GOT3 (cell line): ENCODE measurements around the gene EEF1AKMT1.

Experiments
- DNase-seq: peaks from one replicate; lab custom pipeline; 2025; ENCODE audit warnings: mixed read lengths; lab: John Stamatoyannopoulos, UW

Gene EEF1AKMT1, protein sequence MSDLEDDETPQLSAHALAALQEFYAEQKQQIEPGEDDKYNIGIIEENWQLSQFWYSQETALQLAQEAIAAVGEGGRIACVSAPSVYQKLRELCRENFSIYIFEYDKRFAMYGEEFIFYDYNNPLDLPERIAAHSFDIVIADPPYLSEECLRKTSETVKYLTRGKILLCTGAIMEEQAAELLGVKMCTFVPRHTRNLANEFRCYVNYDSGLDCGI

DNA sequence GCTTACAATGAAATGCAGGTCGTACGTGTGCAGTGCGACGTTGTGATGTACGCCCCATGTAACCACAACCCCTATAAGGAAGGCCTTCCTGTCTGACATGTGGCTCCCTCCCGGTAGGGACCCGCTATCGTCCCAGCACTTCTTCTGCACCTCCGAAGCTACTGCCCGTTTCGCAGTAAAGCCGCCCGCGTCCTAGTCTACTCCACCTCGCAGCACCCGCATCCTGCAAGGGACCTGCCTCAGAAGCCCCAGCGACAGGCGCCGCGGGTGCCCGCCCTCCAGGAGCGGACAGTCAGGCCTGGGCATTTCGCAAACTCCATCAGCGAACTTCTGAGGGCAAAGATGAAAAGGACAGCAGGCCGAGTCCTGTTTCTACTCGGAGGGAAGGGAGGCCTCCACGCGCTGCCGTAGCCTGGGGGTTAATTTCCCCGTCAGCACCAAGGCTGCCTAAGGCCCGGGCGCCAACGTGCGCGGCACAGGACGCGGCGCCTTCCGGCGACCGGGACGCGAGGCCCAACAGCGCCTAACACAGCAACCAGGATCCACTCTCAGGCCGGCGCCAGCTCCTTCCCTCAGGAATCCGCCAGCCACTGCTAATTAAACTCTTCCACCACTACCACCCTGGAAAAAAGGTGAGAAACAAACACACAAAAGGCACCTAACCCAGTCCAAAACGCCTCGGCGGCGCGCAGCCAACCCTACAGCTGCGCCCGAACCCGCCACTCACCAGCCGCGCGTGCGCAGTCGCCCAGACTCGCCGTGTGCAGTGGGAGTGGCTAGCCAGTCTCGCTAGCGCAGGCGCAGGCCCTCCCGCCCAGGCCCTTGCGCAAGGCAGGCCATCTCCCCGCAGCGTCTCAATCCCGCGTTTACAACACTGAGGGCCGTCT, at the start of gene EEF1AKMT1:
Gene EEF1AKMT1, minus strand, starts transcription at position 768 of the 887 bp plus-strand sequence. CDS start 16,363 bp downstream, outside the sequence.
- DNase-seq, result peak; percentile 73

DNA sequence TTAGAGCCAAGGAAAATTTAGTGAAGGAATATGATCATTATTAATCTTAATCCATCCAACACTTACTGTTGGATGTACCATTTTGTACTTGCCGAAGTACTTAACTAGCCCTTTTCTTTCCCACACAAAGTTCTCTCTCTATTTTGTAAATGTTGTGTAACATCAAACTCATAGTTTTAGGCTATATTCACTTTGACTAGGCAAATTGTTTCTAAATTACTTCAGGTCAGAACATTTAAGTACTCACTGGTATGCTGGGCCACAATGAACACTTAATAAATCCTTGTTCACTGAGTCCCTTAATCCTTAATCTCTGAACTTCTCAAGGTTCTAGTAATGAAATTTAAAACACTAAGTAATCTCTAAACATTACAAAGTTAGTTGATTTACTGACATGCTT, 49.3 kb upstream of the EEF1AKMT1 start:
- no peak for DNase-seq

DNA sequence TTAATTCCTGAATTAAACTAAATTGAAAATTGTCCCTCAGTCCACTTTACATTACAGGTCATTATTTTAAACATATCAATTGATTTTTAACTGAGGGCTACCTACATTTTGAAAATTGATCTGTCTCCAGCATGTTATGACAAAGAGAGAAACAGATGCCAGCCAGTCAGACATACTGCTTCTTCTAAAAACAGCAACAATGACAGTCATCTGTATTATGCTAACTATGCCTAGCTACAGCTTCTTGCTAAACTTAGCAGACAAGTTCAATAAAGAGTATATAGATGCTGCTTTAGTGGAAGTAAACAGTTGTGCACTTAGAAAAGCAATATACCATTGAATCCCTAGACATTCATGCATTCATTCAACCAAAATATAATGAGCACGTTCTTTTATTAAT, 48.6 kb upstream of the EEF1AKMT1 start:
- DNase-seq, result no peak

DNA sequence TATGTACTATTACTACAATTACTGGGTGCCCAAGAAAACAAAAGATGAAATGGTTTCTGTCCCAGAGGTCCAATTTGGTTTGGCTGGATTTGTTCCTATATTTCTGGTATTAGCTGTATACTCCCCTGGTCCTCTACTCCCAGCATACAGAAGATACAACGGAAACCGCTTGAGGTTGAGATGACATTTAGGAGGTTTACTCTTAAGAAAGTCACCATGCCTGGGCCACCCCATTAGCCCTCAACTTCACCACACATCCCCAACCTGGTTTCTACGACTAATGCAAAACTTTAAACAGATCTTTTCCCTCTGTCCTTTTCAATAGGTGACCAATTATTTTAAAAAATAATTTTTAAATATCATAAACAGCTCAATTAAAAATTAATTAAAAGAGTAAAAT, 46.0 kb upstream of the EEF1AKMT1 start:
- DNase-seq, result no peak

DNA sequence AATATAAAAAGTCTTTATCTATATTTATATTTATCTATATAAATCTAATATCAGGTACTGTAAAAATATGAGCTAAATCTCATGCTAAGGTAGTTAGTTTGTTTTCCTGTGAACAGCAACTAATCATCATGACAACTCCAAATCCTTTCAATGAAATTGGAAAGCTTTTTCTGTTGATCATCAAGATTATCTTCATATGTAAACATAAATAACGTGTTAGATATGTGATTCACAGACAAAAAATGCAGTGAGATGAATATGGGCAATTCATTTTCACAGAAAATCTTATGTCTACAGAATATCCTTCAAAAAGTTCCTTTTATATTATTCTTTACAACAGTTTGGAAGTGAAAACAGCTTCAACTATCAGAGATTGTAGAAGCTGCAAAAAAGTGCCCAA, 41.7 kb upstream of the EEF1AKMT1 start:
- no peak for DNase-seq

DNA sequence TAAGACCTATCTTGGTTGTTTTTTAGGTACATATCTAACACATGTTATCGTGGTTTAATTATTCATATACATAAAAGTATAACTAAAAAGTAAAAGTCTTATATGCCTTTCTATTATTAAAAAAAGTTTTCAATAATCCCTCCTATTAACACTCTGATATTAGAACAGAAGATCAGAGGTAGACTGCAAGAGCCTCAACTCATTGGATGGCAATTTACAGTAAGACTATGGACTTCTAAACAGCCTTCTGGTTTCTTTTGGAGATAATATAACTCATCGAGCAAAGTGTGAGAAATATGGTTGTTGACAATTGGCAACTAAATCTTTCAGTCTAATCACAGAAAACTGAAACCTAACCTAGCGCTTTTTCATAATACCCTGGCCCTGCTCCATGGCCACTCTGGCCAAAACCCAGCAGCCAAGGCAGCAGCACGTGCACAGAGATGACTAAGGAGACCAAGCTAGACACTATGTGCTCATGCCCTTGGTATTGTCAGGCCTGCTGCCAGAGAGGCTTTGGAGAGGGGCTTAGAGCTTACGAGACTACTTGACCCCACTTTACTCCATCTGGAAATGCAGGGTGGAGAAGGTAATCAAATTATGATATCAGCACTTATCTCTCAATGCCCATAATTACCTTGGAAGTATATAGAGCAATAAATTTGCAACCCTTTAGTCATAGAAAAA, 40.6 kb upstream of the EEF1AKMT1 start:
- peak; percentile 26 for DNase-seq

DNA sequence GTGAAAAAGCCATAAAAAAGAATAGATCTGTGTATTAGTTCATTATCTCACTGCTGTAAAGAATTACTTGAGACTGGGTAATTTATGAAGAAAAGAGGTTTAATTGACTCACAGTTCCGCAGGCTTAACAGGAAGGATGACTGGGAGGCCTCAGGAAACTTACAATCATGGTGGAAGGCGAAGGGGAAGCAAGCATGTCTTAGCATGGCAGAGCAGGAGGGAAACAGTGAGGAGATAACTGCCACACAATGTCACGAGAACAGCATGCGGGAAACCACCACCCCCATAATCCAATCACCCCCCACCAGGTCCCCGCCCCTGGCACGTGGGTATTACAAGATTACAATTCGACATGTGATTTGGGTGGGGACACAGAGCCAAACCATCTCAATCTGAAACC, 39.1 kb upstream of the EEF1AKMT1 start:
- DNase-seq, result no peak

DNA sequence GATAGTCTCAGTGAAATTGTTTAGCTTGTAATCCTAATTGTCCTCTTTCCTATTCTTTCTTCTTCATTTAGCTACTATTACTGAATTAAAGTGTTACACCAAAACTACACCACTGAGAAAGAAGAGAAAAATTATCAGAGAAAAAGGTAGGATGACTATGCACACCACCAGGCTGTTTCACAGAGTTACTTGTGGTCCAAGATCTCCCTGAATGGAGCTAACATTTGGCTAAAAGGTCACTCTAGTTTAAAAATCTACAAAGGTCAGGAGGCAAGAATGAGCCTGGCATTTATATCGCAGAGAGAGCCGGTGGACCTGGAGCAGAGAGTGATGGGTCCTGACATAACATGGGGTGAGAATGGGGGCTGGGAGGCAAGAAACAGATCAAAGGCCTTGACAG, 37.0 kb upstream of the EEF1AKMT1 start:
- DNase-seq, result no peak

DNA sequence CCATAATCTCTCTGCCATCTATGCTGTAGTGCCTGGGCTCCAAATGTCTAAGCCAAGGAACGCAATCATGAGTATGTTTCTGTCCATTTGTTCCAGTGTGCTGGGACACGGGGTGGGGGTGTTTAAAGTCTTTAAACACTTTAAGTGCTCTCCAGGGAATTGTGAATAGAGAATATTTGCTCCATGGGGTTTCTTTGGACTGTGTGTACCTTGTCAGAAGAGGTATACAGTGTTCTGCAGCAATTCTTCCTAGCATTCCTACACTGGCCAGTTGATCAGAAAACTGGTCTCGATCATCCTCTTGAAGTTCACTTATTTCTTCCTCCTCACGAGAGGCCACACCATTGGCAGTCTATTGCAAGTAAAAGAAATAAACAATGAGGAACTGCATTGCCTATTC, 35.1 kb upstream of the EEF1AKMT1 start:
- no peak for DNase-seq

DNA sequence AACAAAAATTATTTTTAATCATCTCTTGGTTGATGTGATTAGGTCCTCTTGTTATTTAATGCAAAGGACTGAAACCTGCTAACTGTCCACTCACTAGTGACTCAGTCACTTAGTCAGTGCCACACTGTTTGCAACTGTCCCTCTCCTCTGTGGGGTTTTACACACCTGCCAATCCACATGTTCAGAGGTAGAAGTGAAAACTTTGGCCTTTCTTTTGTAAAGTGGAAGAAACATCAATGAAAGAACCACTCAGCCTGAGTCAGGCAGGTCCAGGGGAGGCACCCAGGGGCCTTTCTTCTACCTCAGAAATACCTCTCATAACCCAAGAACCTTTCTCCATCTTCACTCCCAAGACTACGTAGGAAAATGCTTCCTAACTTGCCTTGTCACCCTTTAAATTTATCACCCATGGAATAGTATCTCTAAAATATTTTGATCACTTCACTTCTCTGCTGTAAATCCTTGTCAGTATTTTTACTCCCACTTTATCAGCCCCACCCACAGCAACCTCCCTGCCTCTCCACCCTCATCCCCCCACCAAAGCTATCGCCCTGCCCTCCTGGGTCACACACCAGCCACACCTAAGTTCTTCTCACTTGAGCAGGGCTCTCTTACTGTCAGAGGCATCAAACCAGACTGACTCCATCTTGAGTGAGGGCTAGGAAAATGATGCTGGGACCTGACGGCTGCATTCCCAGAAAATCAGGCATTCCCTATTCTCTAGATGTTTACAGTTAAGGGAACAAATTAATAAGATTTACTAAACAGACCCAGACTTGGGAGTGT, 29.6 kb upstream of the EEF1AKMT1 start:
- DNase-seq, result no peak

DNA sequence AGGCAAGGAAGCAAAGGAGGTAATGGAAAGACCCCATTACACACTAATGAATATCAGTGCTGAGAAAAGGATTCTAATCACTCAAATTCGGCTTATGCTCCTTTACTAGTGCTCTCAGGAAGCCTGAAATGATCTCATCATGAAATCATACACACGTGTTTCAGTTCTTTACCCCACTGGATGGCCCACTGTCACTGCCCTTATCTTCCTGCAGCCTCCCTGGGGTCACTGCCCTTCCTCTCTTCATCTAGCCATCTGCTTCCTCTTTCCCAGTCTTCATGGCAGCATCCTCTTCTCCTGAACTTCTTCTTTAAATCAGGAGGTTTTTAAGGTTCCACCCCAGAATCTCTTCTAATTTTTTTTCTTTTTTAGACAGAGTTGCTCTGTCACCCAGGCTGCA, 27.9 kb upstream of the EEF1AKMT1 start:
- no peak for DNase-seq

DNA sequence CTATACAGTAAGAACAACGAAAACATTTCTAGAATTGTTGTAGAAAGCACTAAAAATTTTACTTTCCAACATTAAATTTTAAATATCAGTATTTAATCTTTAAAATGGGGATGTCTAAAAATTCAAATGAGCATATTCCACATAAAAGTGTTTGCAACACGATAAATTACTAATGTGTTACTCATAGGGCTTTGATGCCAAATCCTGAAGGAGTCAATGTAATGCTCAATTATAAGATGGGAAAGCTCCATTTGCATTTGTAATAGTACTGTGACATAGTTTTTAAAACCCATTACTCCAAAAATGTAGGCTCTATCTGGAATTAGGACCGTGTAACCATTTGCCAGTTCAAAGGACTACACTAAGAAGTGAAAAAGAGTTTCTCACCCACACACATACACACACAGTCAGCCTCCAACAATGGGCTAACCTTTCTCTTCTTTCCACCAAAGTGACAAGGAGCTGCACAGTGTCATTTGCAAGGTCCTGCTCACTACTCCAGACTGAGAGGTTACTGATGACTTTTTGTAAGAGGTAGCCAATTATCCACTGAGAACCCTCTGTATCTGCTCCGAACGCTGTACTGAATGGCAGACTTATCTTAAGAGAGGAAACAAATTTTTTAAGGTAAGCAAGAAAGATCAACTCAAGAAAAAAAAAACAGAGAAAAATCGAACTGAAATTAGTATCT, 26.1 kb upstream of the EEF1AKMT1 start:
- DNase-seq, result no peak

DNA sequence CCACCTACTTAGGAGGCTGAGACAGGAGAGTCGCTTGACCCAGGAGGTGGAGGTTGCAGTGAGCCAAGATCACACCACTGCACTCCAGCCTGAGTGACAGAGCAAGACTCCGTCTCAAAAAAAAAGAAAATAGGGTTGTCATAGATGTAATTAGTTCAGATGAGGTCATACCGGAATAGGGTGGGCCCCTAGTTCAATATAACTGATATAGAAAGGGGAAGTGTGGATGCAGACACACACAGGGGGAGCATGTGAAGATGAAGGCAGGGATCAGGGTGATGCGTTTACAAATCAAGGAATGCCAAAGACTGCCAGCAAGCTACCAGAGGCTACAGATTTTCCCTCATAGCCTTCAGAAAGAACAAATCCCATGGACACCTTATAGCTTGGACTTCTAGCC, 24.3 kb upstream of the EEF1AKMT1 start:
- no peak for DNase-seq

DNA sequence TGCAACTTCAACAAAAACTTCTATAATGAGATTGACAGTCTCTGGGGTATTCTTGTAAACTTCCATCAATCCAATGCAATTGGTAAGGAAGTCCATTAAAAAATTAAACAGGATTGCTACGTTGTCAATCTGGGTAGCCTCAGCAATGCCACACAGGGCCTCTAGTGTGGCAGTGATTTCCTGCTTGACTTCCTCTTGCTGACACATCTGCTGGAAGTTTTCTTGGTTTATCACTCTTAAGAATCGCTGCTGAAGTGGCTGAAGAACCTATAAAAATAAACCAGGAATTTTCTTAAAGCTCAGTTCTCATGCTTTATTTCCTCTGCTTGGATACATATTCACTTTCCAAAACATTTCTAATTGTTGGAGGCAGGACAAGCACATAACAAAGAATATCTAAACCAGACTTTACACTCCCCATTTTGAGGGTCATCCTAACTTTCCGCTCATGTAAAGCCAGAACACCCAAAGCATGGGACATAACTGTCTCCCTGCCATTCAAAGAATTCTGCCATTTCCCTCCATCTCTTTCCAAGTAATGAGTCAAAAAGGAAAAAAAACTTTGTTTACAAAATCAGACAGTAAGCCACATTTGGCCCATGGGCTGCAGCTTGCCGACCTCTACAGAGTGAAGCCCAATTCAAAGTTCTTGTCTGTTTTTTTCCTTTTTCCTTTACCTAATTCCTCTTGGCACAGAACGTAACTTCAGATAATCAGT, 23.2 kb upstream of the EEF1AKMT1 start:
- no peak for DNase-seq

DNA sequence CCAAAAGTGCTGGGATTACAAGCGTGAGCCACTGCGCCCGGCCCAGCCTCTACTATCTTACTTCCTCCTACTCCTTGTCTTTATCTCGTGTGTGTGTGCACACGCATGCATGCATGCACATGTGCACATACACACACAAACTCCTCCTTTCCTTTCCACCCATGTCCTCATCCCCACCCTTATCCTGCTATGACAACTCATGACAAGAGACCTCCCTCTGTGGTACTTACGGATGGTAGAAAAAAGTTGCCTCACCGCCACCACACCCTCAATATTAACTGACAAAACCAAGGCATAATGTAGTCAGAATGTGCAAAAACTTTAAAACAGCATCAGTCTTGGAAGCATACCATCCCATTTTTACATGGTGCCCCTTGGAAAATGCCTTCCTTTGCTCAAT, 15.9 kb upstream of the EEF1AKMT1 start:
- no peak for DNase-seq

DNA sequence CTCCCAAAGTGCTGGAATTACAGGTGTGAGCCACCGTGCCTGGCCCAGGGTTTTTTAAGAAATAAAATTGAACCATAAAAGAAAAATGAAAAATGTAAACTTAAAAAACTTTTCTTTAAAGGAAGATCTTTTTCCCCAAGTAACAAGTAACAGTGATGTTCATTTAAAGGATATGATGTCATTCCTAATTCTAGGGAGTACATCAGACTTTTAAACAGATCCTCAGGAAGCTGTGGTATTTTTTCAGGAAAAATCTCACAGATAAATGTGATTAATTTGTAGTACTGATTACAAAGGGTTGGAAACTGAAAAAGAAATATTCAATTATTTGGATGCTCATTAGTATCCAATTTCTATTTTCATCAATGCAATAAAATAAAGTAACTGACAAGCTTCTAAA, 14.6 kb upstream of the EEF1AKMT1 start:
- DNase-seq, result no peak

DNA sequence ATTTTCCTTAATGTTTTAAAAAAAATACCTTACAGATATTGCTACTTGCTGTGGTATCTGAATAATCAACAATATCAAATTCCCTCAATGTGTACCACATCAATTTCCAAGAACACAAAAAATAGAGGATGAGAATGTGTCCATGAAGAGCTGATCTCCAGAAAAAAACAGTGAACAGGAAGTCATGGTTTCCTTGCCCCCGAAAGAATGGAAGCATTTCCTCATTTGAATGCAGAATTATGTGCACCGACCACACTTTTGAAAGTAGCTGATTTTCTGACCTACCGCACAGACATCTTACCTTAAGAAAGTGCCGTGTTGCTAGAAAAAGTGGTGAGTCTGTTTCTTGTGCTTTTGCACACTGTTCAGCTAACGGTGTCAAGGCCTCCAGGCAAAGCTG, 13.4 kb upstream of the EEF1AKMT1 start:
- no peak for DNase-seq

DNA sequence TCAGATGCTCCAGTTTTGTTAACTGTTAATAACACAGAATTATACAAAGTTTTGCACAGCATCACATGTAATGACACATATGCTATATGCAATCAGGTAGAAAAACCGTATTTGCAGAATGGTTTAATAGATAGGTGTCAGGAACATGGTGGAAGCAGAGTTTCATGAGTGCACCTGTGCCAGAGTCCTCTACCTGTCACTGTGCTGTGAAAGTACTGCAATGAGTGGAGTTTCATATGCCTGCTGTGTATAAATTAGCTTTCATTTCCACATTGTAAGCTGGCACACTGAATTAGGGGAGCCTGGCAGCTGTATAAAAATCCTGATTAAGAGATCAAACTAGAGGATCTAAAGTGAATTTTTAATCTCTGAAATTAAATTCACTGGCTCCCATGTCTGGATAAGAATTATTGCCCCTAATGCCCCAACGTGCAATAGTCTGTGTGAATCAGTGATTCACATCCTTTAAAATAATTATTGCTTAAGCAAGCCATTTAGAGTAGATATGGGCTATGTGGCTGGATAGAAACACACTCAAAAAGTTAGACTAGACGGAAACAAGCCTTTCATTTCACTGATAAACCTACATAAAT, 8.5 kb upstream of the EEF1AKMT1 start:
- DNase-seq, result no peak

DNA sequence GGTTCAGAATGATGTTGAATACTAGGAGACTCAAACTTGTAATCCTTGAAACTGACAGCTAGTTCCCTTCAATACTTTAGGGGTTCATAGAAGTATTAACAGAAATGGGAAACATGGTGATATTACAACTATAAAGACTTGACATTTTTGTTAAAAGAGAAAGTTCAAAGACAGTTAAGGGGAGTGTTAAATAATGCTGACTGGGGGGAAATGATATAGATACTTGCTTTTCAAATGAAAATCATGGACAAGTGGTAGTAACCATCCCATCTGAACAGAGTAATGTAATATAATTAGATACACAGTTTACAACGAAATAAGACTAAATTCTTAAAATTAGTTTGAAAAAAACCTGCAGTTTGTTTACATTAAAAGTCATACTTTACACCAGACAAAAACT, 6.6 kb upstream of the EEF1AKMT1 start:
- no peak for DNase-seq

DNA sequence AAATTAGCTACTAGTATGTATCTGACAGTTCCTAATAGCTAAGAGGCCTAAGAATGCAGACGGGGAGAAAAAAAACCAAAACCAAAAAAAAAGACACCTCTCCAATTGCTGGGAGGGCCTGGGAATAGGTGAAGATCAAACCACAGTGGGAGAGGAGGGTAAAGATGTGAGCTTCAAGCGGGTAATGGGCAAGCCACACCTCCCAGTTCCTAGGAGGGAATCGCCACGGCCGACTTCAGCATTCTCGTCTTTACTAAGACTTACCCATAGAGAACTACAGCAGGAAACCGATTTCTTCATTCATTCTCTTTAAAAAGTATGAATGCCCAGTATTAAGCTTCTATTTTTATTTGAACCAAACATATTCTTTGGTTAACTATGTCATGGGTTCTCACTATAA, 5.6 kb upstream of the EEF1AKMT1 start:
- DNase-seq, result no peak

DNA sequence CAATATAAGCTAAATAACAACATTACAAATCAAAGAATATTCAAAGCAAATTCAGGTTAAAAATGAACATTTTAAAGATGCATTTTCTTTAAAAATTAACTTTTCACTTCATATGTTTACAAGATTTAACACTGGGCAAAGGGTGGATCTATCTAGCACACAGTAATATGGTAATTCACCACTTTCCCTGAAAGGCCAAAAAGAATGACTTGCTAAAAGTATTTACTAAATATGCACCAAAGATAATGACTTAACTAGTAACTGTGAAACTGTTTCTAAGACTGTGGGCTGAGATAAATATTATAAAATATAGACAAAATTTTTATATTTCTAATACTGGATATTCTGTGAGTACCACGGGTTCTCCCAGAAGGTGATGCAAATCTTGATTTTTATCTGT, 4.5 kb upstream of the EEF1AKMT1 start:
- DNase-seq, result no peak
